ENCODE measurements around the gene MIER2. TPM values are rescaled to one million over a fixed set of nuclear protein-coding genes. Genes with fewer than 3 reads are reported as not detected.
"Not testable (repeated sequence)": the region's sequence is repeated elsewhere in the genome, so short reads cannot be mapped to it uniquely, and the experiment has no call there.

MIER2 gene
- polyA plus RNA-seq, 2 of the 4 experiments (the other 2 are of a cell fraction): 8.8 to 11.5 TPM

DNA sequence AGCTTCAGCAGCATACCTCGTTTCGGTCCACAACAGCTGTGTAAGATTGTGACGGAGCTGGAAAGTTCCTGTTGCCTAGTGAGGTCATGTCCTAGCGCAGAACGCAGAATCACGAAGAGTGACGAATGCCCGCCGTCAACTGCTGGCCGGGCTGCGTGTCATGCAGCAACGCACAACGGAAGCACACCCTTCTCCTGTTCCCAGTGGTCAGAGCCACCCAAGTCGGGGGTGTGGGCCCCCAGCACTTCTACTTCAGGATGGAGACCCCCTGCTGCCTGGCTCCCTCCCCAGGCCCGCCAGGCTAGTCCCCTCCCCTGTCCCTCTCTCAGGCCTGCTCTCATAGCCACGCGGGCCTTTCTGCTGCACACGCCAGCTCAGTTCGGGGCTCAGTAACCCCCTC is 38.4 kb upstream of the MIER2 start:
- ATAC-seq (no peak), FAIRE-seq (no peak), DNase-seq (ENCODE audit: low read depth in 1 of 2, low spot score in 1 of 2) (no peak)
- CTCF ChIA-PET: interaction anchor here (2.3 kb wide), 1 partner anchor 9 kb away, joined by 6 read pairs; no protein-coding TSS in a partner anchor
- WGBS (ENCODE audit: missing lambda C conversion rate): 79% methylated on average over 18 of the region's 19 CpGs
- TF ChIP-seq NR3C1 (IDR thresholded peaks at IDR 0.05) (no peak), SREBF2 (IDR thresholded peaks at IDR 0.05) (no peak), CEBPB (IDR thresholded peaks at IDR 0.05) (no peak), EHF (CRISPR knock-in tag; IDR thresholded peaks at IDR 0.05) (no peak), CTCF (IDR thresholded peaks at IDR 0.05) (no peak), ESRRA (IDR thresholded peaks at IDR 0.05; ENCODE audit: borderline replicate concordance, low read length) (no peak), REST (IDR thresholded peaks at IDR 0.05) (no peak), RAD21 (conservative IDR thresholded peaks at IDR 0.05 in 1 of 2, IDR thresholded peaks at IDR 0.05 in 1 of 2) (no peak), ZC3H11A (IDR thresholded peaks at IDR 0.05) (no peak), MAFK (IDR thresholded peaks at IDR 0.05; ENCODE audit: partially characterized antibody) (no peak), KDM1A (IDR thresholded peaks at IDR 0.05; ENCODE audit: low read depth) (no peak), HES2 (IDR thresholded peaks at IDR 0.05) (no peak), CBX2 (IDR thresholded peaks at IDR 0.05; ENCODE audit: borderline replicate concordance, low read depth) (no peak), CBX8 (IDR thresholded peaks at IDR 0.05) (no peak), HOXB13 (CRISPR knock-in tag; IDR thresholded peaks at IDR 0.05; ENCODE audit: low read depth) (no peak), ZNF302 (CRISPR knock-in tag; IDR thresholded peaks at IDR 0.05) (no peak)
- TF ChIP-seq, protein P1, sequence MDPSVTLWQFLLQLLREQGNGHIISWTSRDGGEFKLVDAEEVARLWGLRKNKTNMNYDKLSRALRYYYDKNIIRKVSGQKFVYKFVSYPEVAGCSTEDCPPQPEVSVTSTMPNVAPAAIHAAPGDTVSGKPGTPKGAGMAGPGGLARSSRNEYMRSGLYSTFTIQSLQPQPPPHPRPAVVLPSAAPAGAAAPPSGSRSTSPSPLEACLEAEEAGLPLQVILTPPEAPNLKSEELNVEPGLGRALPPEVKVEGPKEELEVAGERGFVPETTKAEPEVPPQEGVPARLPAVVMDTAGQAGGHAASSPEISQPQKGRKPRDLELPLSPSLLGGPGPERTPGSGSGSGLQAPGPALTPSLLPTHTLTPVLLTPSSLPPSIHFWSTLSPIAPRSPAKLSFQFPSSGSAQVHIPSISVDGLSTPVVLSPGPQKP (IDR thresholded peaks at IDR 0.05; ENCODE audit: low read depth, low read length): no peak
- TF ChIP-seq, protein P2, sequence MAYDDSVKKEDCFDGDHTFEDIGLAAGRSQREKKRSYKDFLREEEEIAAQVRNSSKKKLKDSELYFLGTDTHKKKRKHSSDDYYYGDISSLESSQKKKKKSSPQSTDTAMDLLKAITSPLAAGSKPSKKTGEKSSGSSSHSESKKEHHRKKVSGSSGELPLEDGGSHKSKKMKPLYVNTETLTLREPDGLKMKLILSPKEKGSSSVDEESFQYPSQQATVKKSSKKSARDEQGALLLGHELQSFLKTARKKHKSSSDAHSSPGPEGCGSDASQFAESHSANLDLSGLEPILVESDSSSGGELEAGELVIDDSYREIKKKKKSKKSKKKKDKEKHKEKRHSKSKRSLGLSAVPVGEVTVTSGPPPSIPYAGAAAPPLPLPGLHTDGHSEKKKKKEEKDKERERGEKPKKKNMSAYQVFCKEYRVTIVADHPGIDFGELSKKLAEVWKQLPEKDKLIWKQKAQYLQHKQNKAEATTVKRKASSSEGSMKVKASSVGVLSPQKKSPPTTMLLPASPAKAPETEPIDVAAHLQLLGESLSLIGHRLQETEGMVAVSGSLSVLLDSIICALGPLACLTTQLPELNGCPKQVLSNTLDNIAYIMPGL (CRISPR knock-in tag; IDR thresholded peaks at IDR 0.05; ENCODE audit: borderline replicate concordance): no peak
- TF ChIP-seq, protein P3, sequence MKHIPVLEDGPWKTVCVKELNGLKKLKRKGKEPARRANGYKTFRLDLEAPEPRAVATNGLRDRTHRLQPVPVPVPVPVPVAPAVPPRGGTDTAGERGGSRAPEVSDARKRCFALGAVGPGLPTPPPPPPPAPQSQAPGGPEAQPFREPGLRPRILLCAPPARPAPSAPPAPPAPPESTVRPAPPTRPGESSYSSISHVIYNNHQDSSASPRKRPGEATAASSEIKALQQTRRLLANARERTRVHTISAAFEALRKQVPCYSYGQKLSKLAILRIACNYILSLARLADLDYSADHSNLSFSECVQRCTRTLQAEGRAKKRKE (CRISPR knock-in tag; IDR thresholded peaks at IDR 0.05; ENCODE audit: low read depth): no peak
- Histone ChIP-seq H3K4me2 (no peak overlapping the region), H3K4me3 (no peak overlapping the region), H3K9me3 (no peaks in the 10 kb centered on the region), H3K27ac (no peak overlapping the region), H3K4me1 (no peaks in the 10 kb centered on the region)
- POLR2A ChIA-PET: no interaction called here

GRCh38 chr19:382578-382977 is 38.0 kb upstream of the MIER2 start:
- H3K9me3 ChIP-seq; CTCF ChIA-PET; H3K4me1 ChIP-seq; ATAC-seq; H3K4me3 ChIP-seq; H3K27ac ChIP-seq; FAIRE-seq; H3K4me2 ChIP-seq; DNase-seq (ENCODE audit: low read depth in 1 of 2, low spot score in 1 of 2); POLR2A ChIA-PET: not testable (repeated sequence)
- WGBS (ENCODE audit: missing lambda C conversion rate): 40% methylated on average over 7 of the region's 9 CpGs

DNA sequence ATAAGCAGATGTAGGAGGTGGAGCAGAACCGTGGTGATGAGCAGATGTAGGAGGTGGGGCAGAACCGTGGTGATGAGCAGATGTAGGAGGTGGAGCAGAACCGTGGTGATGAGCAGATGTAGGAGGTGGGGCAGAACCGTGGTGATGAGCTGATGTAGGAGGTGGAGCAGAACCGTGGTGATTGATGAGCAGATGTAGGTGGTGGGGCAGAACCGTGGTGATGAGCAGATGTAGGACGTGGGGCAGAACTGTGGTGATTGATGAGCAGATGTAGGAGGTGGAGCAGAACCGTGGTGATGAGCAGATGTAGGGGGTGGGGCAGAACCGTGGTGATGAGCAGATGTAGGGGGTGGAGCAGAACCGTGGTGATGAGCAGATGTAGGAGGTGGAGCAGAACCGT is 37.3 kb upstream of the MIER2 start:
- FAIRE-seq; POLR2A ChIA-PET; DNase-seq (ENCODE audit: low read depth in 1 of 2, low spot score in 1 of 2); ATAC-seq; H3K4me2 ChIP-seq; H3K9me3 ChIP-seq; H3K27ac ChIP-seq; H3K4me3 ChIP-seq; CTCF ChIA-PET; H3K4me1 ChIP-seq: not testable (repeated sequence)
- WGBS (ENCODE audit: missing lambda C conversion rate): no CpG with 5 or more reads among the region's 11 CpGs

GRCh38 chr19:380618-381219 is 36.1 kb upstream of the MIER2 start:
- 55% methylated on average over 10 of the region's 17 CpGs for WGBS (ENCODE audit: missing lambda C conversion rate)
- FAIRE-seq; H3K4me1 ChIP-seq; CTCF ChIA-PET; H3K27ac ChIP-seq; DNase-seq (ENCODE audit: low read depth in 1 of 2, low spot score in 1 of 2); POLR2A ChIA-PET; ATAC-seq; H3K4me2 ChIP-seq; H3K9me3 ChIP-seq; H3K4me3 ChIP-seq: not testable (repeated sequence)

Measured in A549 (cell line).